Ectodermal cell (in vitro differentiated cells): Measurements from ENCODE around the gene ANKS3.
"Not testable (repeated sequence)": the region's sequence is repeated elsewhere in the genome, so short reads cannot be mapped to it uniquely, and the experiment has no call there.

ENCODE experiments used
- H3K27ac ChIP-seq: 2 replicates; pipeline ENCODE4 v1.7.0; 2013; ENCODE audit warnings: mild to moderate bottlenecking, low read depth, low read length; ENCODE audit not compliant: insufficient read depth, poor library complexity, severe bottlenecking
- H3K27me3 ChIP-seq: 2 replicates; pipeline ENCODE4 v1.7.0; 2013; ENCODE audit warnings: mild to moderate bottlenecking, low read length; ENCODE audit not compliant: insufficient read depth, control insufficient read depth, poor library complexity, severe bottlenecking
- H3K36me3 ChIP-seq: one replicate; pipeline ENCODE4 v1.7.0; 2013; ENCODE audit warnings: low read length; ENCODE audit not compliant: control insufficient read depth, insufficient read depth
- H3K4me1 ChIP-seq: one replicate; pipeline ENCODE4 v1.7.0; 2013; ENCODE audit warnings: low read length; ENCODE audit not compliant: control insufficient read depth, insufficient read depth
- H3K4me3 ChIP-seq: 2 replicates; pipeline ENCODE4 v1.7.0; 2013; ENCODE audit warnings: low read depth, low read length, control low read depth; ENCODE audit not compliant: insufficient read depth
- H3K9me3 ChIP-seq: 2 replicates; pipeline ENCODE4 v1.7.0; 2013; ENCODE audit warnings: mild to moderate bottlenecking, low read length, moderate library complexity; ENCODE audit not compliant: control insufficient read depth
- WGBS, 2 experiments: methylation state at CpG; one replicate each; pipeline ENCODE4 v1.1.7; 2013; ENCODE audit warnings: missing lambda C conversion rate in 2 of 2; 5-methylcytosine and 5-hydroxymethylcytosine counted together

The ANKS3 gene

DNA sequence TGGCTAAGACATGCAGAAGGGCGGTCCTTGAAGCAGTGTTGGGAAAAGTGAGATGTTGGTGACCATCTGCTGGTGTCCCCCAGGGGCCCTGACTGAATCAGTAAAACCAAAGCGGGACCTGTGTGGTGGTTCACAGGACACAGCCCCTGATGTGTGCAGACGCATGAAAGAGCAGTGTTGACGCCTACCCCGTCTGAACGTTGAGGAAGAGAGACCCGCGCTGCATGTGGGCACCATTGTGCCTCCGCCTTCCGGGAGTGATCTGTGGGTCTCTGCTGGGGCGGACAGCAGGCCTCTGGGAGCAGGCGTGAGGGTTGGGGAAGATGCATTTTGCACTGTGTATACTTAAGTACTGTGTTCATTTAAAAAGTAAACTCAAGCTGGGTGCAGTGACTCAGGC lies 77.8 kb downstream of the ANKS3 start:
- H3K36me3 ChIP-seq = no peaks in the 10 kb centered on the region
- no peak overlapping the region for H3K4me3 ChIP-seq
- no peak overlapping the region for H3K27ac ChIP-seq
- no peaks in the 10 kb centered on the region for H3K27me3 ChIP-seq
- no peaks in the 10 kb centered on the region for H3K9me3 ChIP-seq
- WGBS, 2 experiments = 96 to 97% methylated on average over 12 of the region's 12 CpGs
- no peaks in the 10 kb centered on the region for H3K4me1 ChIP-seq

DNA sequence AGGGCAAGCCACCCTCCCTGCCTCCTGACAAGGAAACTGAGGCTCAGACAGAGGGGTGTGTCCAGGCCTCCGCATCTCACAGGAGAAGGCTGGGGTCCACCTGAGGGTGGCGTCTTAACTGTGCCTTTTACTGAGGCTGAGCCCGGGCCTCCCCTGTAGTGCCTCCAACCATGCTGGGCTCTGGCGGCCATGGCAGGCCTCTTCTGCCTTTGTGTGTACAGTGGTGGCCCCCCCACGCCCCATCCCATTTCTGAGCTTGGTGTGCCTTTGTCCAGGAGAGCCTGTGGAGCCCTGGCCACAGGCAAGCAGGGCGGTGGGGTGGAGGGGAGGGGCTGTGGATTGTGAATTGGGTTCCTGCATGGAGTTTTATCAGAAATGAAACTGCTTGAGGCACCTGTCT lies 78.3 kb downstream of the ANKS3 start:
- H3K9me3 ChIP-seq = no peaks in the 10 kb centered on the region
- WGBS, 2 experiments = 93 to 96% methylated on average over 6 of the region's 6 CpGs
- H3K27me3 ChIP-seq = no peaks in the 10 kb centered on the region
- no peaks in the 10 kb centered on the region for H3K4me1 ChIP-seq
- no peak overlapping the region for H3K4me3 ChIP-seq
- no peak overlapping the region for H3K27ac ChIP-seq
- H3K36me3 ChIP-seq = no peaks in the 10 kb centered on the region

- no peaks in the 10 kb centered on the region for H3K4me1 ChIP-seq
- no peaks in the 10 kb centered on the region for H3K27me3 ChIP-seq
- WGBS, 2 experiments = 97% methylated on average over 12 of the region's 12 CpGs
- H3K27ac ChIP-seq = no peak overlapping the region
- no peaks in the 10 kb centered on the region for H3K36me3 ChIP-seq
- no peak overlapping the region for H3K4me3 ChIP-seq
- H3K9me3 ChIP-seq = no peaks in the 10 kb centered on the region
These were observed 79.0 kb downstream of the ANKS3 start for GRCh38 chr16:4654964-4655590.

DNA sequence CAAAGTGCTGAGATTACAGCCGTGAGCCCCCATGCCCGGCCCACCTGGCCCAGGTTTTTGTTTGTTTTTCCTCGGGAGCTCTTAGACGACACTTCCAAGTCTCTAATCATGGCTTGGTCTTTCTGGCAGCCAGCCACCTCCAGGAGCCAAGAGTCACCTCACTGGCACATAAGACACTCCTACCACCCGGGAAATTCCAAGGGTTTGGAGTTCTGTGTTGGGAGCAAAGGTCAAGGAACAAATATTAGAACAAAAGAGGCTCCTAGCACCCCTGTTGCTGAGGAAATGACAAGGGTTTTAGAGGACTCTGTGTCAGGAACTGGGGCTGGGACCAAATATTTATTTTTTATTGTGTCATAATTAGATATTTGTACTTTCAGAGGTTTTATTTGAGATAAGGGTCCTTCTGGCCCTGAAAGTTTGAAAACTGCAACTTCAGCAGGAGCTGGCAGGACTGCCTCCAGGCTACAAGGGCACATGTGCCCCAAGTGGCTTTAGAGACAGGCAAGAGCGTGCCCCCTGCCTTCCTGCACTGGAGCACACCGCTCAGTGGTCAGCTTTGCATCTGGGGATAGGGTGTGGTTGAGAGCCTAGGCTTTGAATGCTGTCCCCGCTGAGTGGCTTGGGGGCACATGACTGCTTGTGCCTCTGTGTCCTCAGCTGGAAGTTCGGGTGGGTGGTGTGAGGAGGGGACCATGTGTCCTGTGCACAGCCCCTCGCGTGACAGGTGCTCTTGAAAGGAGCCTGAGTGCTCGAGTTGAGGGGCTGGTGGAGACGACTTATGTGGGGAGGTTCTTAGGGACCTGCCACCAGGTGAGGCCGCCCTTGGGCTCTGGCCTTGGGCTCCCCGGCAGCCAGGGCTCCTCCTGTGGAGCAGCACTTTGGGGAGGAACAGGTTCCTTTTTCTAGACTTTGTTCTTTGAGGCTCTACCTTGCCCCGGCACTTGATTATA lies 79.8 kb downstream of the ANKS3 start:
- H3K27ac ChIP-seq = no peak overlapping the region
- no peaks in the 10 kb centered on the region for H3K4me1 ChIP-seq
- no peaks in the 10 kb centered on the region for H3K9me3 ChIP-seq
- no peaks in the 10 kb centered on the region for H3K36me3 ChIP-seq
- 93 to 94% methylated on average over 16 of the region's 16 CpGs for WGBS, 2 experiments
- no peak overlapping the region for H3K4me3 ChIP-seq
- no peaks in the 10 kb centered on the region for H3K27me3 ChIP-seq

DNA sequence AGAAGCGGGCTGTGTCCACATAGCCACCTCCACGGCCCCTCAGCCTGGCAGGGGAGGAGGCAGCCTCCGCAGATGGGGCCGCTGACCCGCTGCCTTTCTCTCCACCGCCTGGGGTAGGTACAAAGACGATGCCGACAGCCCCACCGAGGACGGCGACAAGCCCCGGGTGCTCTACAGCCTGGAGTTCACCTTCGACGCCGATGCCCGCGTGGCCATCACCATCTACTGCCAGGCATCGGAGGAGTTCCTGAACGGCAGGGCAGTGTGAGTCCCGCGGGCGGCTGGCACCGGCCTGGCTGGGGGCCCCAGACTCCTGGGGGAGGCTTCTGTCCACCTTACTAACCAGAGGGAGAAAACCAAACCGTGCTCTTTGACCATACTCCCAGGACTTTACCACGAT lies 81.5 kb downstream of the ANKS3 start:
- Histone ChIP-seq H3K27me3 (no peaks in the 10 kb centered on the region), H3K4me1 (no peaks in the 10 kb centered on the region), H3K27ac (no peak overlapping the region), H3K9me3 (no peaks in the 10 kb centered on the region), H3K4me3 (no peak overlapping the region), H3K36me3 (no peaks in the 10 kb centered on the region)
- 95 to 97% methylated on average over 25 of the region's 25 CpGs for WGBS, 2 experiments

- no peak overlapping the region for H3K4me3 ChIP-seq
- H3K36me3 ChIP-seq = peaks cover 1% of the 10 kb centered on the region
- no peaks in the 10 kb centered on the region for H3K9me3 ChIP-seq
- no peaks in the 10 kb centered on the region for H3K4me1 ChIP-seq
- no peaks in the 10 kb centered on the region for H3K27me3 ChIP-seq
- H3K27ac ChIP-seq = no peak overlapping the region
- 95% methylated on average over 13 of the region's 13 CpGs for WGBS, 2 experiments
These were observed 82.2 kb downstream of the ANKS3 start for GRCh38 chr16:4651827-4652226.

DNA sequence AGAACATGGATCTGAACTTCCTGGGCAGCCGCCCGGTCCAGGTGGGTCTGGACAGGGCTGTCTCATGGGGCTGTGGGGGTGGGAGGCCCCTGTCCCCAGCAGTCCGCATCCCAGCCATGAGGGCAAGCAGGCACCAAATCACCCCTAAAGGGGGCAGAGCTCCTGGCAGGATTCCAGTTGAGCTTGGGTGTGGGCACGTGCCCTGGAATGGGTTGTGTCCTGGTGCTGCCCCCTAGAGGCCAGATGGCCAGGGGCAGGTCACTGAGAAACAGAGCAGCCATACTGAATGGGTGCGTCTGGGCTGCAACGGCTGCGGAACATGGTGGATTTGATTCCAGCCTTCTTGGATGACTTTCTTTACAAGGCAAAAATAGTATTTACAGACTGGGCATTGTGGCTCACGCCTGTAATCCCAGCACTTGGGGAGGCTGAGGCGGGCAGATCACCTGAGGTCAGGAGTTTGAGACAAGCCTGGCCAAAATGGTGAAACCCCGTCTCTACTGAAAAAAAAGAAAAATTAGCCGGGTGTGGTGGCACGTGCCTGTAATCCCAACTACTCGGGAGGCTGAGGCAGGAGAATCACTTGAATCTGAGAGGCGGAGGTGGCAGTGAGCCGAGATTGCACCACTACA lies 83.5 kb downstream of the ANKS3 start:
- H3K27me3 ChIP-seq, H3K9me3 ChIP-seq, H3K36me3 ChIP-seq, H3K4me1 ChIP-seq, H3K27ac ChIP-seq, H3K4me3 ChIP-seq: not testable (repeated sequence)
- 90 to 91% methylated on average over 15 of the region's 15 CpGs for WGBS, 2 experiments

DNA sequence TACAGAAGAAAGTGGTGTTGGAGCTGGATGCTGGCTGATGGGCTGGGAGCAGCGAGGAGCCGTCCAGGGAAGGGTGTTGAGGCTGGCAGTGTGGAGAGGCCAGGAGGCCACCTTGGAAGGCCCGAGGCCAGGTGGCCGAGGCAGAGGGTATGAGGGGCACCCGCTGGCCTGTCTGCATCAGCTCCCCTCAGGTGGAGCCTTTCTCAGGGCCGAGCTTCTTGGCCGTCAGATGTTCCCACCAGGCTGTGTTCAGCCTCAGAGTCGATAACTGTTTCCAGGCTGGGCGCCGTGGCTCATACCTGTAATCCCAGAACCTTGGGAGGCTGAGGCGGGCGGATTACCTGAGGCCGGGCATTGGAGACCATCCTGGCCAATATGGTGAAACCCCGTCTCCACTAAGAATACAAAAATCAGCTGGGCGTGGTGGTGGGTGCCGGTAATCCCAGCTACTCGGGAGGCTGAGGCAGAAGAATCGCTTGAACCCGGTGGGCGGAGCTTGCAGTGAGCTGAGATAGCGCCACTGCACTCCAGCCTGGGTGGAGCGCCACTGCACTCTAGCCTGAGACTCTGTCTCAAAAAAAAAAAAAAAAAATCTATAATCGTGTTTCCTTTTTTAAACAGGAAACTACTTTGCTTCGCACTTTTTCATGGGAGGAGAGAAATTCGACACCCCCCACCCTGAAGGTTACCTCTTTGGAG lies 84.2 kb downstream of the ANKS3 start:
- WGBS, 2 experiments = 94 to 95% methylated on average over 25 of the region's 25 CpGs
- Histone ChIP-seq H3K36me3 (peaks cover 4% of the 10 kb centered on the region), H3K27ac (no peak overlapping the region)

GRCh38 chr16:4648917-4649316 lies 85.2 kb downstream of the ANKS3 start:
- Histone ChIP-seq H3K27me3 (no peaks in the 10 kb centered on the region), H3K36me3 (peaks cover 4% of the 10 kb centered on the region), H3K4me1 (no peaks in the 10 kb centered on the region), H3K4me3 (no peak overlapping the region), H3K9me3 (no peaks in the 10 kb centered on the region), H3K27ac (no peak overlapping the region)
- WGBS, 2 experiments = 95 to 96% methylated on average over 13 of the region's 13 CpGs

More for the DNA sequence above, 84.2 kb downstream of the ANKS3 start:
- no peaks in the 10 kb centered on the region for H3K27me3 ChIP-seq
- H3K4me1 ChIP-seq = no peaks in the 10 kb centered on the region
- H3K9me3 ChIP-seq = no peaks in the 10 kb centered on the region
- H3K4me3 ChIP-seq = no peak overlapping the region

- no peak overlapping the region for H3K4me3 ChIP-seq
- no peaks in the 10 kb centered on the region for H3K9me3 ChIP-seq
- WGBS, 2 experiments = 95 to 97% methylated on average over 8 of the region's 8 CpGs
- H3K27me3 ChIP-seq = no peaks in the 10 kb centered on the region
- H3K27ac ChIP-seq = no peak overlapping the region
- peaks cover 4% of the 10 kb centered on the region for H3K36me3 ChIP-seq
- no peaks in the 10 kb centered on the region for H3K4me1 ChIP-seq
These were observed 86.5 kb downstream of the ANKS3 start for GRCh38 chr16:4647644-4647980.
